GM21360 (cell line): ENCODE measurements around the gene TRABD.
"Not testable (repeated sequence)": the region's sequence is repeated elsewhere in the genome, so short reads cannot be mapped to it uniquely, and the experiment has no call there.

Source experiments
- ATAC-seq: cut with Tn5 transposase; IDR thresholded peaks from one replicate; pipeline ENCODE4 v1.9.1; 2021; ENCODE audit warnings: mild to moderate bottlenecking, moderate library complexity; ENCODE audit not compliant: unreplicated experiment

TRABD gene

DNA sequence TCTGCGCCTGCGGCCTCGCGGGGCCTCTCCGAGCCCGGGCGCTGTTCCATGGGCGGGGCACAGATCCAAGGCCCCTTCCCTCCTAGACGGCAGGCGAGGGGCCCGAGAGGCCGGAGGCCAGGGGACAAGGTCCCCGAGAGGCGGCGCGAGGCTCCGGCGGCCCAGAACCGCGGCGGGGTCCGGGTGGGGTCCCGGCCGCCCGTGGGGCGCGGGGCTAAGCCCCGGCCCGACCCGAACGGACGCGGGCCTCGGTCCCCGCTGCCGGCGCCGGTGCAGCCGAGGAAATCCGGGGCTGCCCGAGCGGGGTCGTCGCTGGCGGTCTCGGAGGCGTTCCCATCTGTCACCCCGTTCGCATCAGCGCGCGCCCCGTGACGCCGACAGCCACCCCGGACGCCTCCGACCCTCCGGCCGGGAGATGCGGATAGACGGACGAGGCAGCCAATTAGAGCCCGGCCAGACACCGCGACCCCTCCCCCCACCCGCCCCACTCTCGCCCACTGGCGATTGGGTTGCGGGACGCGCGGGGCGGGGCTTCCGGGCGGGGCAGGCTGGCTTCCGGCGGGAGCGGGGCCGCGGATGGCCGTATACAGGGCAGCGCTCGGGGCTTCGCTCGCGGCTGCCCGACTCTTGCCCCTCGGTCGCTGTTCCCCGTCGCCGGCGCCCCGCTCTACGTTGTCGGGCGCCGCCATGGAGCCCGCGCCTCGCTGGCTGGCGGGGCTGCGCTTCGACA lies 14.9 kb downstream of the TRABD start, which contains the start of gene SELENOO:
TSS of gene SELENOO (plus strand) at position 551 of the 730 bp plus-strand sequence. CDS start at position 577, 26 bp downstream.
- peak; percentile 50 for ATAC-seq

DNA sequence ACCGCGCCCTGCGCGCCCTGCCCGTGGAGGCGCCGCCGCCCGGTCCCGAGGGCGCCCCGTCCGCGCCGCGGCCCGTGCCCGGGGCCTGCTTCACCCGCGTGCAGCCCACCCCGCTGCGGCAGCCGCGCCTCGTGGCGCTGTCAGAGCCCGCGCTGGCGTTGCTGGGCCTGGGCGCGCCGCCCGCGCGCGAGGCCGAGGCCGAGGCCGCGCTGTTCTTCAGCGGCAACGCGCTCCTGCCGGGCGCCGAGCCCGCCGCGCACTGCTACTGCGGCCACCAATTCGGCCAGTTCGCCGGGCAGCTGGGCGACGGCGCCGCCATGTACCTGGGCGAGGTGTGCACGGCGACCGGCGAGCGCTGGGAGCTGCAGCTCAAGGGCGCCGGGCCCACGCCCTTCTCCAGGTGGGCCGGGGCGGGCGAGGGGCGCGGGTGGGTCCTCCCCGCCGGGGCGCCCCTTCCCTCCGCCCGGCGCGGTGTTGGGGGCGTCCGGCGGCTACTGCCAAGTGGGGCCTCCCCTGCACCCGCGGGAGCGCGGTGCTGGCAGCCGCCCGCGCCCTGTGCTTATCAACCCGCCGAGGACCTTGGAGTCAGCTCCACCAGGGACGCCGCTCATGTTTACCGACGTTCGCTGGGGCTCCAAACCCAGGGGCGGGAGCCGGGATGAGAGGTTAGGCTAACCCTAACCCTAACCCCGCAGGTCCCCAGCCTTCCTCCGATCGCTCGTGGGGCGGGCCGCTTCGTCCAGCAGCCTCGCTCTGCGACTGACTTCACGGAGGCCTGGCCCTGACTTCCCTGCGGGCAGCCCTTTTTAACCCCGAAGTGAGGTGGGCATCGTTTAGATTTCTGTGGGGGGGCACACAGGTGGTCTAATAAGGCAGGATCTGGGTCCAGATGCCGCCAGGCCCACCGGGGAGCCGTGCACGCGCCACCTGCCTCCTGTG lies 15.7 kb downstream of the TRABD start:
- peak; percentile 25 for ATAC-seq

DNA sequence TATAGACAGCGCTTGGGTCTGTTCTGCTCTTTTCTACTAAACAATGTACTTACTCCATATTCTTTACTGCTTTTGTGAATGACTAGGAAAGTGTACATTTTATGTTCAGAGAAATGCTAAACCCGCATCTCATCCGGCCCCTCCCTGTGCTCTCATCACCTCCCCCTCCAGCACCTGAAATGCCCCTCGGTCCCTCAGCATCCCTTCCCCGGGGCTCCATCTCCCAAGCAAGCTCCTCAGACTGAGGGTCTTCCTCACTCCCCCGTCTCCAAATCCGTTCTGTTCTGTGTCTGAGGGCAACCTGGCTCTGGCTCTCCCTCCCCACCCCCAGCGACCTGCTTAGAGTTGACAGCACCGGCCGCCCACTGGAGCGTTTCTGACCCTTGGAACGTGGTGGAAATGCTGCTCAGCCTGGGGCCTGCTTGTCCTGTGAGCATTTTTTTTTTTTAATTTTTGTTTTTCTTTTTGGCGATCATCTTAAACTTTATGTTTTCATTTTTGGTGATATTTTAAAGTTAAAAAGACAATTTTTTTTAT lies 16.5 kb downstream of the TRABD start:
- ATAC-seq: no peak

DNA sequence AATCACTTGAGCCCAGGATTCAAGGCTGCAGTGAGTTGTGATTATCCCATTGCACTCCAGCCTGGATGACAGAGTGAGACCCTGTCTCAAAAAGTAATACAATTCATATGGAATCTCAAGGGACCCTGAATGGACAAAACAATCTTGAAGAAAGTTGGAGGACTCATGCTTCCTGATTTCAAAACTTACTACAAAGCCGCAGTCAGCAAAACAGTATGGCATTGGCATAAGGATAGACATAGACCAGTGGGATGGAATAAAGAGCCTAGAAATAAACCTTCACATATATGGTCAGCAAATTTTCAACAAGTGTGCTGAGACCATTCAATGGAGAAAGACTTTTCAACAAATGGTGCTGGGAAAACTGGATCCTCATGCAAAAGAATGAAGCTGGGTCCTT lies 17.6 kb downstream of the TRABD start:
- no peak for ATAC-seq

DNA sequence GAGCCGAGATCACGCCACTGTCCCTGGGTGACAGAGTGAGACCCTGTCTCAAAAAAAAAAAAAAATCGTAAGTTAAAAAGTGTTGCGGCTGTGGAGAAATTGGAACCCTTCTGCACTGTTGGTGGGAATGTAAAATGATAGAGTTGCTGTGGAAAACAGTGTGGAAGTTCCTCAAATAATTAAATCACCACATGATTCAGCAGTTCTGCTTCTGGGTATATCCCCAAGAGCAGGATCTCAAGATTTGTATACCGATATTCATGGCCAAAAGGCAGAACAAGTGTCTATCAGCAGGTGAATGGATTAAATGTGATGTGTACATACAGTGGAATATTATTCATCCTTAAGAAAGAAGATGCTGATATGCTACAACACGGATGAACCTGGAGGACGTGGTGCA lies 18.9 kb downstream of the TRABD start:
- ATAC-seq: no peak

DNA sequence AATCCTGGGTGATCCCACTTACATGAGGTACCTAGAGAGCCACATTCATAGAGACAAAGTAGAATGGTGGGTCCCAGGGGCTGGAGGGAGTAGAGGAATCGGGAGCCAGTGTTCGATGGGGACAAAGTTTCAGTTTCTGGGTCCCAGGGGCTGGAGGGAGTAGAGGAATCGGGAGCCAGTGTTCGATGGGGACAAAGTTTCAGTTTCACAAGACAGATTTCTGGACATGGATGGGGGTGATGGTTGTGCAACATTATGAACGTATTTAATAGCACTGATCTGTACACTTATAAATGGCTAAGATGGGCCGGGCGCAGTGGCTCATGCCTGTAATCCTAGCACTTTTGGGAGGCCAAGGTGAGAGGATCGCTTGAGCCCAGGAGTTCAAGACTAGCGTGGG lies 19.3 kb downstream of the TRABD start:
- not testable (repeated sequence) for ATAC-seq

DNA sequence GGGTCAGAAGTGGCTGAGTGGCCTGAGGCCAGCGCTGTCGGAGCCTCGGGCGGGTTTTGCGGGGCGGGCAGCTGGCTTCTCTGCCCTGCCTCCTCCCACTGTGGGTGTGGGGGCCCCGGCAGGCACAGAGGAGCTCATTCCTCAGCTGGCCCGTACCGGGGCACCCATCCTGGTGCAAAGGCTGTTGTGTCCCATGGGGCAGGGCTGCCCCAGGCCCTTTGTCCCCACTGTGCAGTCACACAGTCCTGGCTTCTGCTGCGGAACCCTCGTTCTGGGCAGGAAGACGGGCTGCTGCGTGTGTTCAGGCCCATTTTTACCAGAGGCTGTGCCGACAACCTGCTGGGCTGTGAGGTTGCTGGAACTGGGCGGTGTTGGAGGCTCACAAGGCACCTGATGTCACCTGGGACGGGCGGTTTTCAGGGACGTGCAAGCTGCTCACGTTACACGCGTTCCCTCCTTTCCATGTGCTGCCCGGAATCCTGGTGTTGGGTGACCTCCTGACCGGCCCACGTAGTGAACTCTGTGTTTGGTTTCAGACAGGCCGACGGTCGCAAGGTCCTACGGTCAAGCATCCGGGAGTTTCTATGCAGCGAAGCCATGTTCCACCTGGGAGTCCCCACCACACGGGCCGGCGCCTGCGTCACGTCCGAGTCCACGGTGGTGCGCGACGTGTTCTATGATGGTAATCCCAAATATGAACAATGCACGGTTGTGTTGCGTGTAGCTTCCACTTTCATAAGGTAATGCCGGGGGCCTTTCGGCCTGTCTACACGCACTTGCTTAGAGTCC lies 20.3 kb downstream of the TRABD start:
- no peak for ATAC-seq

DNA sequence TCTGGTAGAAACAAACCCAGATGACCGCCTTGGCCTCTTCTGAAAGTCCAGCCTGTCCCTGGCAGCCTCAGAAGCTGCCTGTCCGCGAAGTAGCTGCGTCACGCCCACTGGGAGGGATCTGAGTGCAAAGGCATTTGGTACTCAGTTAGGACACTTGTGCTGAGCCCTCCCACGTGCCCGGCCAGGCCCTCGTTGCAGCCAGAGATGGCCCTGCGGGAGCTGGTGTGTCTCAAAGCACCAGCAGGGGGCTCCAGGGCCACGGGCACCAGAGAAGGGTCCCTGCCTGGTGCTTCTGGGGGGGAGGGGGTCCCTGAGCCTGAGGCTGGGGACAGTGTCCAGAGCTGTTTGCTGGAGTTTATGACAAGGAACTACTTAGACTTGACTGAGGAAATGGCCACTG lies 20.9 kb downstream of the TRABD start:
- no peak for ATAC-seq

DNA sequence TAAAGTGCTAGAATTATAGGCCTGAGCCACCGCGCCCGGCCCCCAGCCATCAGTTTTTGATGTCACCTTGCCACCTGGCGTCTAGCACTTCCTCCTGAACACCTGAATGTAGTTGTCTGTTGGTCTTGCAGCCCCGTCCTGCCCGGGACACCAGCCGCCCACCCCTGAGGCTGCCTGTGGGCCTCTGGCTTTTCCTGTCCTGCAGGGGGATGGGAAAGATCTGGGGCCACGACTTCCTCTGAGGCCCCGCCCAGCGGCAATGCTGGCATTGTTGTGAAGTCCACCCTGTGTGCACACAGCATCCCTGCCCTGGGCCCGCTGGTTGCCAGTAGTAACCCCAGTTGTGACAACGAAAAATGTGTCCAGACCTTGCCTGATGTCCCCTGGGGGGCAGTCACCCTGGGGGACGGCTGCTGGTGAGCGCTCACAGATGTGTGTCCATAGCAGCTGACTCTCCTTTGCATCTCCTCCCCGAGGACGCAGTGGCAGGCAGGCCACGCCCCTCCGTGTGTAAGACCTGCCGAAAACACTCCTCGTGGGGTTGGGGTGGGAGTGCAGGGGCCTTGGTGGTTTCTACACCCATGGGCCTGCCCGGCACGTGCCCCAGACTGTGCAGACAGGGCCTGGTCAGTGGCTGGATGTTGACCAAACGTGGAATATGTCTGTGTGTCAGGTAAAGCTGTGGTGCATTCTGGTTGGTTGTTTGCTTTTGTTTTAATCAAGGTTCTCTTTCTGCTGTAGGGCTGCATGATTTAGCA lies 21.8 kb downstream of the TRABD start:
- ATAC-seq: no peak

DNA sequence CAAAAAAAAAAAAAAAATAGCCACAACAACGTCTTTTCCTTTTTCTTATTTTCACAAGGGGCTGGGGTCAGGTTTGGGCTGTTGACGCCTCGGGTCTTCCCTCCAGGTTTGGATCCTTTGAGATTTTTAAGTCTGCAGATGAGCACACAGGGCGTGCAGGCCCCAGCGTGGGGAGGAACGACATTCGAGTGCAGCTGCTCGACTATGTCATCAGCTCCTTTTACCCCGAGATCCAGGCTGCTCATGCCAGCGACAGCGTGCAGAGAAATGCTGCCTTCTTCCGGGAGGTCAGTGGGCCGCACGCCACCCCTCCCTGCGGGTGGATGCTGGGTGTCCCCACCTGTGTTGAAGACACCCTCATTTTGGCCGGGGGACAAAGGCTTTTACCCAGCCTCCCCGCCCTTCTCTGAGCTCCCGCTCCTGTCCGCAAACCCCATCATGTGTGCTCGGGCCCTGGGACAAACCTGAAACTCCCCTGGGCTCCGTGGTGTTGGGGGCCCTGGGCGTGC lies 22.8 kb downstream of the TRABD start:
- no peak for ATAC-seq

DNA sequence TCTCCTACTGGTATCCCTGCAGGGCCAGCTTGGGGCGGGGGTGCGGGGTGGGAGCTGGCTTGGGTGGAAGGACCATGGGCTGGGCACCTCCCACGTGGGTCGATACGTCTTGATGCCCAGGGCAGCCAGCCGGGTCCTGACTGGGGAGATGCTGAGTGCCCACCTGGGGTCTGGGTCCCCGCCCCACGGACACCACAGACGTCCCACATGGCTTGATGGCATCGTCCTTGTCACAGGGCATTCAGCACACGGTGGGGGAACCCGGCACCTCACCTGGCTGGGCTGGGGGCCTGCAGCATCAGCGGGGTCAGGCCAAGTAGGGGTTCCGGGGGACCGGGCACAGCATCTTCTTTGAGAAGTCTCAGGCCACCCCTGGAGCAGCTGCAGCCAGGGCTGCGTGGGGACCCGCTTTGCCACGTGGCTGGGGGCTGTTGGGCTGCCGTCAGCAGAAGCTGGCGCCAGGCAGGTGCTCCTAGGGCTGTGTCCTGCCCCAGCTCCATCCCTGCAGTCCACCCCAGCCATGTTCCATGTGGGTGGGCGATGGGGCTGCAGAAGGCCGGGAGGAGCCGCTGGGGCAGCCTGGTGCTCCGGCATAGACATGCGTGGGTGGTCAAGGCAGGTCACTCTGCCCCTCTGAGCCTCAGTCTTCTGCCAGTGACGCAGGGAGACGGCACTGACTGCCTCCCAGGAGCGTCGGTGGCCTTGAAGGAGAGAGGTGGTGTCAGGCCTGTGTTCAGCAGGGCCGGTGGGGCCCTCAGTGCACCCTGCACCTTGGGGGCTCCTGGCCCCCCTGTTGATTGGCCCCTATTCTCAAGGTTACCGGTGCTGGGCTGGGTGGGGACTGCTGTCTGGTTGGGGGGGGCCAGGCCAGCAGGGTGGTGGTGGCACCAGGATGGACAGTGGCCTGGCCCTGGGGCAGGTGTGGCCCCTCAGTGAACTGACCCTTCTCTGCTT lies 23.5 kb downstream of the TRABD start:
- ATAC-seq: no peak

DNA sequence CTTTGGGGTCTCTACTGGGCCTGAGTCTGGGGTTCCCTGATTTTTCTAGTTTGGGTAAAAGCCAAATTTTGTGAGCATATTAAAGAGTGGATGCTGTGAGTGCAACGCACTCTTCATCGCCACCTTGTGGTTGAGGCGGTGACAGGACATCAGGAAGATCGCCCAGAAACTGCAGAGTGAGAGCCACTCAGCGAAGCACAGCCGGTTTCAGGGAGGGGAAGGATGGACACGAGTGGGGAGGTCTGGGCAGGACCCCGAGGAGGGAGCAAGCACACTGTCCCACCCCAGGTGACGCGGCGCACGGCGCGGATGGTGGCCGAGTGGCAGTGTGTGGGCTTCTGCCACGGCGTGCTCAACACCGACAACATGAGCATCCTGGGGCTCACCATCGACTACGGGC lies 24.2 kb downstream of the TRABD start:
- no peak for ATAC-seq

DNA sequence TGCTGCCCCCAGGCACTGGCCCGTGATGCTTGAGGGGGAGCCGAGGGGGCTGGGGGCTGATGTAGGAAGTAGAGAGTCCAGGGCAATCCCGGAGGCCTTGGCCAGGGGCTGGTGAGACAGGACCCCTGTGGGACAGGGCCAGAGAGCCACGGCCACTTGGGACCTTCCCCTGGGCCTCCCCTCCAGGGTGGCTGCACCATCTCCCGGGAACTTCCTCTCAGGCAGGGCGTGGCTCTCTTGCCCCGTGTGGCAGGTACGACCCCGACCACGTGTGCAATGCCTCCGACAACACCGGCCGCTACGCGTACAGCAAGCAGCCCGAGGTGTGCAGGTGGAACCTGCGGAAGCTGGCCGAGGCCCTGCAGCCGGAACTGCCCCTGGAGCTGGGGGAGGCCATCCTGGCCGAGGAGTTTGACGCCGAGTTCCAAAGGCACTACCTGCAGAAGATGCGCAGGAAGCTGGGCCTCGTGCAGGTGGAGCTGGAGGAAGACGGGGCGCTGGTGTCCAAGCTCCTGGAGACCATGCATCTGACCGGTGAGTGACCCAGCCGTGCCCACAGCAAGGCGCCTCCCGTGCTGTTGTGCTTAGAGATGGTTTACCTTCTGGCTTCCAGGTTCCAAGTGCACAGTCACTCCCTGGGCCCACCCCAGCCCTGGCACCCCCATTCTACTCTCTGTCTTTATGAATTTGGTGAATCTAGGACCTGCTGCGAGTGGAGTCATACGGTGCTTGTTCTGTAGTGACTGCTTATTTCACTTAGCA lies 24.8 kb downstream of the TRABD start:
- no peak for ATAC-seq

DNA sequence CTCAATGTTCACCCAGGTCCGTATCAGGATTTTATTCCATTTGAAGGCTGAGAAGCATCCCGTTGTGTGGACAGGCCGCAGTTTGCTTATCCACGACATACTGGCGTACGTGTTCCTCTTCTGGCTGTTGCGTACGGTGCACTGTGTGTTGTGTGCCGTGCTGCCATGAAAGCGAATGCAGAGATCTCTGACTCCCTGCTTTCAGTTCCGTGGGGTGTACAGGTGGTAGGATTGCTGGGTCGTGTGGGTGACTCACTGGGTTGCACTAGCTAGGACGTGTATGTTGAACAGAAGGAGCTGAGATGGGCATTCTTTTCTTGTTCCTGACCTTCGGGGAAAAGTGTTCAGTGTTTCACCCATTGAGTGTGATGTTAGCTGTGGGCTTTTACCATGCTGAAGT lies 25.4 kb downstream of the TRABD start:
- no peak for ATAC-seq

DNA sequence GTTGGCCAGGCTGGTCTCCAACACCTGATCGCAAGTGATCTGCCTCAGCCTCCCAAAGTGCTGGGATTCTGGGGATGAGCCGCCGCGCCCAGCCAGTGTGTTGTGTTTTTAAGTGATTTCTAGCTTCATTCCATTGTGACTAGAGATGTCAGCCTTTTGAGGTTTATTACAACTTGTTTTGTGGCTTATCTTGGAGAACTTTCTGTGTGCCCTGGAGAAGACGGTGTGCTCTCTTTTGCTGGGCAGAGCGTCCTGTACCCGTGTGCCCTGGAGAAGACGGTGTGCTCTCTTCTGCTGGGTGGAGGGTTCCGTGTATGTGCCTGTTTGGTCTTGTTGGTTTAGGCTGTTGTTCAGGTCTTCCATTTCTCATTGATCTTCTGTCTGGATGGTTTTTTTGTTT lies 27.6 kb downstream of the TRABD start:
- ATAC-seq: no peak

DNA sequence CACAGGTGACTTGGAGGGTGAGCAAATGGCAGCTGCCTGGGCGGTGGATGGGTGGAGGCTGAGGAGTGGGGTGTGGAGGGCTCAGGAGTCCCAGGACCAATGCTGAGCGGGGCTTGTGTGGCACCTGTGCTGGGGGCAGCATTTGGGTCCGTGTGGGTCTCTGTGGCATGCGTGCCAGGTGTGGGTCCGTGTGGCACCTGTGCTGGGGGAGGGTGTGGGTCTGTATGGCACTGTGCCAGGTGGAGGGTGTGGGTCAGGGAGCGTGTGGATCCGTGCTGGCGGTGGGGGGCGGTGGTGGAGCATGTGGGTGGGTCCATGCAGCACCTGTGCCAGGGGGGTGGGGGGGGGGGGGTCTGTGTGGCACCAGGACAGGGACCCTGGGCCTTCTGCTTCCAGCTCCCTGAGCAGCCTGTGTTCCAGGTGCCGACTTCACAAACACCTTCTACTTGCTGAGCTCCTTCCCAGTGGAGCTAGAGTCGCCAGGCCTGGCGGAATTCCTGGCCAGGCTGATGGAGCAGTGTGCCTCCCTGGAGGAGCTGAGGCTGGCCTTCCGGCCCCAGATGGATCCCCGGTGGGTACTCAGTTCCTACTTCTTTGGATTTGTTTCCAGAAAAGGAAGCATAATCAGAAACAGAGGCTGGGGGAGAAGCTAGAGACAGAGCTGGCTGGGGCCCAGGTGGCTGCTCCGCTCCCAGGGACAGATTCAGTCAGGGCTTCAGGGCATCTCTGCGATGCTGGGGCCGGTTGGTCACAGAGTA lies 29.8 kb downstream of the TRABD start:
- ATAC-seq: no peak

DNA sequence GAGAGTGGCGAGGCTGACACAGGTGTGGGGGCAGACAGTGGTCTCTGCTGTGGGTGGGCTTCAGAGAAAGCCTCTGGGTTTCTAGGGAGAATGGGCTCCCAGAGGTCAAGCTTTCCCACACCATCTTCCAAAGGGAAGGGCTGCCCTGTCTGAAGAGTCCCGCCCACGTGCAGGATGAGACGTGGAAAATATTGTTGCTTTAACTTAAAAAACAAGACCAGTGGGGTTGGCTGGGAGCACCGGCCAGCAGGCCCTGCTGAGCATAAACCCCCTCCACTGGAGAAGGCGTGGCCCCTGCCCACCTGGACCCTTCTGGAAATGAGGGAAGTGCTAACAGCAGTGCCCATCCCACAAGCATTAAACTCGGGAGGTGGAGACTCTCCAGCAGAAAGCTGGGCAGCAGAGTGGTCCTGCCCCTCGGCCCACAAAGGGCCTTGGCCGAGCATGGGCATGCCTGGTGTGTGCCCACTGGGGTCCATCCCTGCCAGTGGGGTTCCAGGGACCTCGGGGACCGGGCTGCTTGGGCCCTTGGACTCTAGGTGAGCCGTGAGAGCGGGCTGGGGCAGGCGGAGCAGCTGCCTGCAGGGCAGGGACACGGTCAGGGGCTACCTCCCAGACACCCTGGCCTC lies 30.5 kb downstream of the TRABD start:
- ATAC-seq: no peak
